Mesenteric fat pad (tissue), 1 donor: Measurements from ENCODE around the gene HPS1. TPM values are rescaled to one million over a fixed set of nuclear protein-coding genes. Genes with fewer than 3 reads are reported as not detected.

ENCODE experiments used
- DNase-seq: peaks from one replicate; pipeline ENCODE4 v3.0.0-alpha.2; 2020; ENCODE audit warnings: low spot score
- total RNA-seq: library from RNA; stranded (reverse); fragmentation: NEBNext Ultra II Directional; extraction: Animal tissue kit (Norgen Biotek cat#: 25700); gene quantifications from one replicate; pipeline ENCODE4 v1.2.1, GENCODE V29; 2021
- donor health status: DM: yes; HTN: yes; CAD: no.

Gene HPS1
- total RNA-seq, 1 donor from 2014 or later: 56.2 TPM

- no peak for DNase-seq
These were observed 19.1 kb upstream of the HPS1 start for GRCh38 chr10:98465866-98466265.

- DNase-seq: no peak
These were observed 17.4 kb upstream of the HPS1 start for GRCh38 chr10:98463976-98464754.

- no peak for DNase-seq
These were observed 16.3 kb upstream of the HPS1 start for GRCh38 chr10:98463016-98463415.

GRCh38 chr10:98461500-98461842 lies 14.7 kb upstream of the HPS1 start:
- DNase-seq: no peak

- no peak for DNase-seq
These were observed 14.2 kb upstream of the HPS1 start for GRCh38 chr10:98460837-98461499.

- no peak for DNase-seq
These were observed 12.4 kb upstream of the HPS1 start for GRCh38 chr10:98458809-98459784.

GRCh38 chr10:98457721-98458120 lies 11.0 kb upstream of the HPS1 start:
- no peak for DNase-seq

GRCh38 chr10:98456686-98457482 lies 10.1 kb upstream of the HPS1 start:
- DNase-seq: no peak

- no peak for DNase-seq
These were observed 9.4 kb upstream of the HPS1 start for GRCh38 chr10:98456043-98456570.

- DNase-seq: no peak
These were observed 7.0 kb upstream of the HPS1 start for GRCh38 chr10:98453729-98454128.

- no peak for DNase-seq
These were observed 3.9 kb upstream of the HPS1 start for GRCh38 chr10:98450618-98451017.

- no peak for DNase-seq
These were observed 2.6 kb upstream of the HPS1 start for GRCh38 chr10:98449287-98449686.

- DNase-seq: no peak
These were observed 529 bp downstream of the HPS1 start for GRCh38 chr10:98446151-98446660.

GRCh38 chr10:98445200-98445812 lies 1.4 kb downstream of the HPS1 start:
- no peak for DNase-seq

- DNase-seq: no peak
These were observed 2.3 kb downstream of the HPS1 start for GRCh38 chr10:98444314-98445006.

- DNase-seq: no peak
These were observed 8.0 kb downstream of the HPS1 start for GRCh38 chr10:98438715-98439114.

- DNase-seq: no peak
These were observed 10.0 kb downstream of the HPS1 start for GRCh38 chr10:98436704-98437103.

GRCh38 chr10:98435178-98435577 lies 11.6 kb downstream of the HPS1 start:
- DNase-seq: no peak
